GM19397 (cell line): Measurements from ENCODE around the gene SUCLG2.

Experiments
- ATAC-seq: cut with Tn5 transposase; IDR thresholded peaks from one replicate; pipeline ENCODE4 v1.9.1; 2021; ENCODE audit warnings: mild to moderate bottlenecking, moderate library complexity; ENCODE audit not compliant: unreplicated experiment

Gene SUCLG2

GRCh38 chr3:67461667-67462142, 192.7 kb downstream of the SUCLG2 start:
- no peak for ATAC-seq

- no peak for ATAC-seq
These were observed 193.4 kb downstream of the SUCLG2 start for GRCh38 chr3:67460841-67461510.

GRCh38 chr3:67459796-67460195, 194.6 kb downstream of the SUCLG2 start:
- no peak for ATAC-seq

- ATAC-seq: no peak
These were observed 195.4 kb downstream of the SUCLG2 start for GRCh38 chr3:67458896-67459530.

GRCh38 chr3:67458408-67458807, 196.0 kb downstream of the SUCLG2 start:
- no peak for ATAC-seq

- ATAC-seq: no peak
These were observed 200.8 kb downstream of the SUCLG2 start for GRCh38 chr3:67453628-67454027.

- ATAC-seq: no peak
These were observed 204.3 kb downstream of the SUCLG2 start for GRCh38 chr3:67450153-67450552.

- no peak for ATAC-seq
These were observed 207.0 kb downstream of the SUCLG2 start for GRCh38 chr3:67447393-67447792.

- no peak for ATAC-seq
These were observed 216.6 kb downstream of the SUCLG2 start for GRCh38 chr3:67437789-67438188.

- no peak for ATAC-seq
These were observed 217.3 kb downstream of the SUCLG2 start for GRCh38 chr3:67437090-67437489.

GRCh38 chr3:67433109-67433508, 221.3 kb downstream of the SUCLG2 start:
- ATAC-seq: no peak

GRCh38 chr3:67431887-67432286, 222.5 kb downstream of the SUCLG2 start:
- ATAC-seq: no peak

- ATAC-seq: no peak
These were observed 230.7 kb downstream of the SUCLG2 start for GRCh38 chr3:67423722-67424121.

- ATAC-seq: no peak
These were observed 232.5 kb downstream of the SUCLG2 start for GRCh38 chr3:67421912-67422311.

- ATAC-seq: no peak
These were observed 234.6 kb downstream of the SUCLG2 start for GRCh38 chr3:67419779-67420178.

- ATAC-seq: no peak
These were observed 235.2 kb downstream of the SUCLG2 start for GRCh38 chr3:67419218-67419529.

GRCh38 chr3:67418426-67419217, 235.8 kb downstream of the SUCLG2 start:
- no peak for ATAC-seq

GRCh38 chr3:67416703-67417102, 237.7 kb downstream of the SUCLG2 start:
- ATAC-seq: no peak

- ATAC-seq: no peak
These were observed 238.9 kb downstream of the SUCLG2 start for GRCh38 chr3:67415511-67415910.

GRCh38 chr3:67414740-67415139, 239.7 kb downstream of the SUCLG2 start:
- no peak for ATAC-seq

GRCh38 chr3:67405193-67405592, 249.2 kb downstream of the SUCLG2 start:
- ATAC-seq: no peak

- no peak for ATAC-seq
These were observed 251.5 kb downstream of the SUCLG2 start for GRCh38 chr3:67402873-67403272.
